ENCODE measurements around the gene GMPR.
A peak's percentile ranks its signal among the peaks of the same experiment; 100 is the strongest.

Gene GMPR

DNA sequence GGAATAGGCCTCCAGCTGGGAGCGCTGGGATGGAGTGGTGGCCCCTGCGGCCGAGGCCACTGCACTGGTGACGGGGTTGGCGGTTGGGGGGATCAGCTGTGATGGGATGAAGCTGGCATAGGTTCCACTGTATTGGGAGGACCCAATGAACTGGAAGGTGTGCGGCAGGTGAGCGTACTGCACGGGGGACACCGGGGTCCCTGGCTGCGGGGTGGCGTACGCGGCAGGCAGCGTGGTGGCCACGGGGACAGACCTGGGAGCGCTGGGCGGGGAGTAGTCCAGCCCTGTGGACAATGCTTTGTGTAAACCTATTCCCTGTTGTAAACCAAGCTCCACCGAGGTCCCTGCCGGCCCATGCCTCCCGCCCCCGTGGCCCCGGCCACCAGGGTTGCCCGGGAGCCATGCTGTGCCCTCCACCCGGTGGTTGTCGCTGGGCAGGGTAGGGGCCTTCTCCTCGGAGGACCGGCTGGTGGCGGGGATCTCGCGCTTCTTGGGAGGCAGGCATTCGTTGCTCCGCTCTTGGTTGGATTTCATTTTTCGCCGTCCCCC, 89.5 kb downstream of the GMPR start:
- DNase-seq (ENCODE audit: low read depth) = no peak

DNA sequence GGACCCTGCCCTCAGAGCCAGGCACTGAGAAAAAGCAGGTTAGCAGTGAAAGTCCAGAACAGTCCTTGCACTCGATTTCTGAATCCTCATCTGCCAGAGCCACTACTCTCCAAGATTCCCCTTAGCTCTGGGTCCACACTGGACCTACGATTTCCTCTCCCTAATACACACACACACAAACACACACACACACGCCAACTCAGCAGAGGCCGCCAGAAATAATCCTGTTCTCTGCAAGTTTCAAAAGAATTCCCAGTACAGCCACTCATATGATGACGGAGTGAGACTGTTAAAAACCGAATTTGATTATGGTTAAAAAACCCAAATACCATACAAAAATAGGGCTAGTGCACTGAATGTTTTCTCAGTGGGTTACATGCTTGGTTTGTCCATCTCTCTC, 90.8 kb downstream of the GMPR start:
- no peak for DNase-seq (ENCODE audit: low read depth)

DNA sequence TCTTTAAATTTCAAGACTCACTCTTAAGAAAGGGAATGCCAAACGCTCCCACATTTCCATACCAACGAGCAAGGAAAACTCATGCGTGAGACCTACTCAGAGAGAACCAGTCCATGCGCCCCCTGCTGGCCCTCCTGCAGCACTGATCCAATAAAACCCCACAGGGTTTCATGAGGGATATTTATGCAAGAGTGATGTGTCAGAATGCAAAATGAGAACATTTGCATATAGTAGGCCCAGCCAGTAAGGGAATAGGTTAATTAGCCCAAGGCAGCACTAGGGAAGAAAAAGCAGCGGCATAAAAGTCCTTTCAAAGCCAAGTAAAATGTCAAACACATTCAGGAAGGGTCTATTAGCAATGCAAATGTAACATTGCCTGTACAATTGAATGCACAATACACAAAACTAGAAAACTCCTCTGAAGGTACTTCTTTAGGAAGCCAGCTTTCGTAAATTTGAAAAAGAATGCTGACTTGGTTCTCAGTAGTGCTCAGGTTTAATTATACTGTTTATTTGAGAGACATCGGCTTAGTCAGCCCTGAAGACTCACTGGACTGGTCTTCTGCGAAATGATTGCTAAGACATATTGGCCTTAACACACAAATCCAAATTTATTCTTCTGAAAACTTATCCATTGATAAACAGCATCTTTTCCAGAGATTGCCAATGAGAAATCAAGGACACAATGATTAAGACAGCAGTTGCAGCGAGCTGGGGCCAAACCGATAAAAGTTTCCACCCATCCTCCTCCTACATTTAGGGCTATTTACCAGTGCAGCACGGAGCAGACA, 93.2 kb downstream of the GMPR start:
- DNase-seq (ENCODE audit: low read depth) = peak; percentile 83

DNA sequence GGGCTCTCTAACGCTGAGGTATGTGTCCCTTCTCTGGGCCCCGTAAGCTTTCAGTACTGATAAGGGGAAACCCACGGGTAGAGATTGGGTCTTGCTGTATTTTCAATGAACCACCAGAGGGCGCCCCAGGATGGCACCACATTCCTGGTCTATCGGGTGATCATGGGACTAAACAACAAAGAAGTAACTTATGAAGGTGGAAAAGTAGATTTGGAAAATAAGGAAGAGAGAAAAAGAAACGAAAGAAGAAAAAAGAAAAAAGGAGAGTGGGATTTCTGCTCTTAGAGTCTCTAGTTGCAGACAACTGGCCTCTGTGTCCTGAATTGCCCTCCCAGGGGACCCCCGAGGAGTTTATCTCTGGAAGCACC, 93.8 kb downstream of the GMPR start:
- DNase-seq (ENCODE audit: low read depth) = peak; percentile 68

DNA sequence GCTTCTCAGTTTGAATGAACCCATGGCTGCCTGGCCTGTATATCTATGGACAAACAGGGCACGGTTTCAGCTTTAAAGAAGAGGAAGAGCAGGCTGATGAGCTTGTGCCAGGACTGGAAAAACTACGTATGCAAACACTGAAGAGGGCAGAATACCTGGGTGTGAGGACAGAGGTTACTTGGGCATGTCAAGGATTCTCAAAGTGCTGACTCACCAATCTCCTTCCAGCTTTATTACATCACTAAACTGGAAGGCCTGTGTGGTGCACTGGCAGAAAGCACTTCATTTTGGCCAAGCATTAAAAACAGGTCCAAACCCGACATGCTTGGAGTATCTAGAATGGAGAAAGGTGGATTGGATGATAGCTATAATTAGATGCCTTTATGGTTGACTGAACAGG, 95.2 kb downstream of the GMPR start:
- DNase-seq (ENCODE audit: low read depth) = peak; percentile 86

DNA sequence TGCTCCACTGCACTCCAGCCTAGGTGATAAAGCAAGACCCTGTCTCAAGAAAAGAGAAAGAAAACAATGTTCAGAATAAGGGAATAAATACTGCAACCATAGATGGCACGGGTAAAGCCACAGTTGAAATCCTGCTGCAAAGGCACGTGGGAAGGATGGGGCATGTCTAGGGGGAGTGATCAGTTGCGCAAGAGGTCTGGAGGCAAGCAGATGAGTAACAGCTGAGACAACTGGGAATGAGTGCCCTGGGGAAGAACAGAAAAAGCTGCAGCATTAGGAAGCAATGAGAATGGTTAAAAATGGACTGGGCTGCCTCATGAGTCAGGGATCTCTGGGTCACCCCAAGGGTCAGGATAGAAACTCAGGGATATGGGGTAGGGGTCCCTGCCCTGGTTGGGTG, 96.3 kb downstream of the GMPR start:
- peak; percentile 97 for DNase-seq (ENCODE audit: low read depth)

DNA sequence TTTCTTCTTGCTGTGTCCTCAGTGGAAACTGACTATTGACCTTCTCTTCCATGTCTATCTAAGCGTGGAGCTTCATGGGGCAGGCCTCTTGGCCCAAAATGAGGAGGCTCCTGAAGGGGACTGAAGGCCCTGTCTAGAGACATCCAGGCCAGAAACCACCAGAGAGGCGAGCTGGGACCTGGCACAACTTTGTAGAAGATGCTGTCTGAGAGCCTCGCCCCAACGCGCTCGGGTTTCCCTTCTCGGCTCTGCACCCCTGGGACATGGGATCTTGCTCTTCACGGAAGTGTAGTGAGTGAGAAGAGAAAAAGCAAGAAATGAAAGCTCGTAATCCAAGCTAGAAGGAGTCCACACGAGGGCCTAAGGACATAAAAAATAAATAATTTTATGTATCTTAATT, 96.8 kb downstream of the GMPR start:
- DNase-seq (ENCODE audit: low read depth) = no peak

DNA sequence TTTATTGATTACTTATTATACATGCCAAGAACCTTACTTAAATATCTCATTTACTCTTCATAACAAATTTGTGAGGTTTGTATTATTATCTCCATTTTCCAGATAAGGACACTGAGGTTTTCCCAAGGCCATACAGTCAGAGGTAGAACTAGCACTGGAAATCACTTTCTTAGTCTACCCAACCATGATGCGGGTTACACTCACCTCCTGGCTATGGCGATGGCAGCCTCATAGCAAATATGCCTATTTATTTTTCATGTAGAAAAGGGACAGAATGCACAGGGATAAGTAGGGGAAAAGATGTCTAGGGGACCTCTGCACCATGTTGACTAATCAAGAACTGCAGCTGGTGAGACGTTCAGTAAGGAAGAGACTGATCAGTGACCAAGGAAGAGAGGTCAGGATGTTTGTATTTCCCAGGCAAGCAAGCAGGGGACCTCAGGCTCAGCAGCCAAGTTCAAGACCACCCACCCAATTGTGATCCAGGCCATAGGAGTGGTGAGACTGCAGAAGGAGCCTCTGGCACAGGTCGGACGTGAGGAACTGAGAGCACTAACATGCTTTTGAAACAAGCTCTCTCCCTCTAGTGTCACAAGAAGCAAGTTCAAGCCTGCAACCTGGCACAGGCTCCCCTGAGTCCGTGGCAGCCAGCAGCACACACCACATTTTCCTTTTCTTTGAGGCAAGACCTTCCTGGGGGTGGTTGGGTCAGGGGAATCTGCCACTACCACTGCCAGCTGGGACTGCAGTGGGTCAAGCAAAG, 97.8 kb downstream of the GMPR start:
- no peak for DNase-seq (ENCODE audit: low read depth)

DNA sequence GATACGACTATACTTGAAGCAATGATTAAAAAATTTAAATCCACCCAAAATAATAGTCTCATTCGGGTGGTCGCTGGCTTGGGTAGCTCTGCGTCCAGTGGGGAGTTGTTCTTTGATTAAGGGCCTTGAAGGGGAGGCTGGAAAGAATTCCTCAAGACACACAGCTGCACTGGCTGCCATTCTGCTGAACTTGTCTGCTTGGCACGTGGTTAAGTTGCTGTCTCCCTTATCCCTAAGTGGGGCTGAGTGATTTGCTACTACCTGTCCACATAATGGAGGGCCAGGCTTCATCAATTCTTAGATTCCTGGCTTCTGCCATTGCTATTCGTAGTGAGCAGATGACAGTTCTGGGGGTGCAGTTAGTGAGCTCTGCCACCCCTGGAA, 98.5 kb downstream of the GMPR start:
- no peak for DNase-seq (ENCODE audit: low read depth)

DNA sequence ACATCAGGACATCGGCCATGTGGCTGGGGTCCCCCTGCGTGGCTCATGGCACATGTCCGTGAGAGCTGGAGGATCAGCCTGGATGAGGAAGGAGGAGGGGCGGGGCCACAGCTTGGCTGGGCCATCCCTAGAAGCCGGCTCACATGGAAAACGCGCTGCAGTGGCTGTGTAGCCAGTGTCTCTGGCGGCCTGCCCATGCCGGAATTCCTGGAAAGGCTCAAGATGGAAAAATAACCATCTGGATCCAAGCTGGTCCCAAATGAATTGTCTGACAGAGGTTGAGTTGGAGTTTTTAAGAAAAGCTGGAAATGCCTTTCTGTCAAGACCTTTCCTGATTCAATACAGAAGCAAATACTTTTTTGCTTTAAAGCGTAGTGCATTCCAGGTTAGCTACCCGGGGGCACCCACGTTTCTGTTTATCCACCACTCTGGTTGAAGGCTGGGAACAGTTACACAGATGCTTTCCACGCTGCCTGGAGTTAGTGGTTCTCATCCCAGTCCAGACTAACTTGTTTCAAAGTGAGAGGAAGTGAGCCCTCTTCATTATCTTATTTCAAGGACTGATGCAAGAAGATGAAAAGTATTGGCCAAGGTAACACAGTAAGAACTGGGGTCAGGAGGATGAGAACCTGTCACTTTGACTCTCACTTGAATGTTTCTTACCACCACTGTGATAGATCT, 99.0 kb downstream of the GMPR start:
- peak; percentile 76 for DNase-seq (ENCODE audit: low read depth)

DNA sequence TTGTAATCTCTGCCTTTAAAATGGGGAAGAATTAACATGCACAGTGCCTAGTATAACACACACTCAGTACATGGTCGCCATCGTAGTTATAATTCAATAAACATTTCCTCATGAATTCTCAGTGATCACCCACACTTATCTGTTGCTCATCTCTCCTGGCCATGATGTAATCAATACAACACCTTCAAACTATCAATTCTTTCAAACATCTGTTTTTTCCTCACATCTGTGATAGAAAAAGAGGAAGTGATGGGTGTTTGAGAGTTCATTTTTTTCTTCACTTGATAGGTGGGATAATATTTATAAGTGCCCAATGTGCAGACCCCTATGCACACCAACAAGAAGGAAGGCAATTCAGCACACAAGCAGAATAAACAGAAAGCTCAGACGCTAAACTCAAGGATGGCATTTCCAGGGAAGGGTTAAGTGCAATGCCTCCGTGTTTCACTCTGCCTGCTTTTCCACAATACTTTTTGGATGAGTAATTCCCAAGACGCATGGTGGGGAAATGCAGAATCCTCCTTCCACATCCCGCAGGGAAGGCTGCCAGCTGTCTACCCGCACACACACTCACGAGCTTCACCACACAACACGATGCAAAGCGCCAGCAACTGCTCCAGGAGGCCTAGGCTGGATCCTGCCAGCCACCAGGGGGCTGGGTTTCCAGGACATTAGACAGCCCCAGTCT, 100.3 kb downstream of the GMPR start:
- DNase-seq (ENCODE audit: low read depth) = peak; percentile 100

DNA sequence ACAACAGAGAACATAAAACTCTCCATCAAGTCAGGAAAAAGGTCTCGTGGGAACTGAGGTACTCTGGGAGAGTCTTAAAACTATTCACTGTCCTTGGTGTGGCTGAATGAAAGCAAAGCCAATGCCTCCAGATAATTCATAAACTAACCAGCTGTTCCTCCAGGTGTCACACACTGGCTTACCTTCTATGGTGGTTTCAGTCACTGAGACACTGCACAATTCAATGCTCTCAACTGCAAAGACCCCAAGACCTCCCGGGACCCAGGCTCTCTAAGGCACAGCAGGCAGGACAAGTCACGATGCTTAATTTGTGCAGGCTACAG, 100.8 kb downstream of the GMPR start:
- no peak for DNase-seq (ENCODE audit: low read depth)

DNA sequence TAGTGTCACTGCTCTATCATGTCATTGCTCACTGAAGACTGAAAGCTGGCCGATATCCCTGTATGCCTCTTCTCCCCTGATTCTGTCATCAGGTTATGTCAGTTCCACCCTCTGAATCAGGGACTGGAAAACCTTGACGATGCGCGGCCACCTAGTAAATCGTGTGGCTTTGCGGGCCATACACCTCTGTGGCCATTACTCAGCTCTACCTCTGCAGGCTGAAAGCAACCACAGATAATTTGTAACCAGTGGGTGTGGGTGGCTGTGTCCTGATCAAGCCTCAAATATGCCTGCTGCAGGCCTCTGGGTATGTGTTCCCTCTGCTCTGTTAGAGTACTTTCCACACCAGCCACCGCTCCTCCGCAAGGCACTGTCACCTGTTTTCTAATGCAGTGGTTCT, 105.2 kb downstream of the GMPR start:
- no peak for DNase-seq (ENCODE audit: low read depth)

DNA sequence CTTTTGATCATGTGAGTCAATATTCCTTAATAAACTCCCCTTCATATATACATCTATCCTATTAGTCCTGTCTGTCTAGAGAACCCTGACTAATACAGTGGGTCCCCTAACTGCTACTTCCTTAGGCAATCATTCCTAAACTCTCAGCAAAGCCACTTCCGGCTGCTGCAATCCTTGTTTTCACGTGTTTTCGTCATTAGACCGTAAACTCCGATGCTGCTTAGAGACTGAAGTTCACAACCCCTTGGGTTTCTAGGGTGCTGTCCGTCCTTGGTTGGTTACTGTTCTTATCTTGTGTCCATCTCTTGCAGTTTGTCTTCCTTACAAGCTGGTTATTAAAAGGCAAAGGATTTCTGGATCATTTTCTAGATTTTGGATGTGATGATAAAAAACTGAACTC, 106.4 kb downstream of the GMPR start:
- peak; percentile 97 for DNase-seq (ENCODE audit: low read depth)

All from amniotic epithelial cell (primary cell).